ENCODE measurements around the gene HPS1. TPM values are rescaled to one million over a fixed set of nuclear protein-coding genes. Genes with fewer than 3 reads are reported as not detected.
"Not testable (repeated sequence)": the region's sequence is repeated elsewhere in the genome, so short reads cannot be mapped to it uniquely, and the experiment has no call there.

The HPS1 gene
- total RNA-seq, 2 donors from 2014 or later: 40.0 to 53.7 TPM

GRCh38 chr10:98390406-98390805, 56.3 kb downstream of the HPS1 start:
- Histone ChIP-seq H3K4me1 (no peaks in the 10 kb centered on the region), H3K36me3 (replicated peaks in 1 of 2; ENCODE audit: insufficient read depth in 1 of 2, low read depth in 2 of 2) (no peaks in the 10 kb centered on the region), H3K4me3 (no peak overlapping the region), H3K27me3 (no peaks in the 10 kb centered on the region), H3K27ac (no peak overlapping the region), H3K9me3 (no peaks in the 10 kb centered on the region)
- ATAC-seq (no peak), DNase-seq (no peak)
- intact Hi-C loops (cut with DNase I): no loop called here
- TF ChIP-seq POLR2A (IDR thresholded peaks at IDR 0.05): no peak
- no peak for TF ChIP-seq CTCF (IDR thresholded peaks at IDR 0.05)
- WGBS, 2 donors: 78 to 85% methylated on average over 4 of the region's 4 CpGs

GRCh38 chr10:98389398-98389797, 57.3 kb downstream of the HPS1 start:
- 76 to 80% methylated on average over 6 of the region's 6 CpGs for WGBS, 2 donors
- DNase-seq: no peak
- H3K4me3 ChIP-seq: no peak overlapping the region
- TF ChIP-seq POLR2A (IDR thresholded peaks at IDR 0.05) (no peak), CTCF (IDR thresholded peaks at IDR 0.05) (no peak)
- H3K36me3 ChIP-seq (replicated peaks in 1 of 2; ENCODE audit: insufficient read depth in 1 of 2, low read depth in 2 of 2): no peaks in the 10 kb centered on the region
- no peaks in the 10 kb centered on the region for H3K9me3 ChIP-seq
- H3K27ac ChIP-seq: no peak overlapping the region
- no peak for ATAC-seq
- intact Hi-C loops (cut with DNase I): no loop called here
- H3K4me1 ChIP-seq: no peaks in the 10 kb centered on the region
- no peaks in the 10 kb centered on the region for H3K27me3 ChIP-seq

GRCh38 chr10:98388101-98388655, 58.6 kb downstream of the HPS1 start:
- no peak overlapping the region for H3K27ac ChIP-seq
- TF ChIP-seq CTCF (IDR thresholded peaks at IDR 0.05) (no peak), POLR2A (IDR thresholded peaks at IDR 0.05) (no peak)
- no peaks in the 10 kb centered on the region for H3K9me3 ChIP-seq
- no peak overlapping the region for H3K4me3 ChIP-seq
- ATAC-seq: no peak
- no peaks in the 10 kb centered on the region for H3K4me1 ChIP-seq
- intact Hi-C loops (cut with DNase I): no loop called here
- 93 to 94% methylated on average over 12 to 13 of the region's 13 CpGs for WGBS, 2 donors
- H3K36me3 ChIP-seq (replicated peaks in 1 of 2; ENCODE audit: insufficient read depth in 1 of 2, low read depth in 2 of 2): no peaks in the 10 kb centered on the region
- DNase-seq: no peak
- no peaks in the 10 kb centered on the region for H3K27me3 ChIP-seq

- TF ChIP-seq CTCF (IDR thresholded peaks at IDR 0.05): no peak
- Histone ChIP-seq H3K9me3 (no peaks in the 10 kb centered on the region), H3K27ac (no peak overlapping the region), H3K4me1 (no peaks in the 10 kb centered on the region), H3K36me3 (replicated peaks in 1 of 2; ENCODE audit: insufficient read depth in 1 of 2, low read depth in 2 of 2) (no peaks in the 10 kb centered on the region), H3K4me3 (no peak overlapping the region), H3K27me3 (no peaks in the 10 kb centered on the region)
- ATAC-seq (no peak), DNase-seq (no peak)
- WGBS, 2 donors: 86 to 87% methylated on average over 9 of the region's 9 CpGs
- intact Hi-C loops (cut with DNase I): no loop called here
These were observed 62.1 kb downstream of the HPS1 start for GRCh38 chr10:98384531-98385133.

GRCh38 chr10:98383869-98384268, 62.9 kb downstream of the HPS1 start:
- no peak for ATAC-seq
- intact Hi-C loops (cut with DNase I): no loop called here
- Histone ChIP-seq H3K36me3 (replicated peaks in 1 of 2; ENCODE audit: insufficient read depth in 1 of 2, low read depth in 2 of 2) (no peaks in the 10 kb centered on the region), H3K27me3 (no peaks in the 10 kb centered on the region), H3K4me3 (no peak overlapping the region), H3K9me3 (no peaks in the 10 kb centered on the region), H3K4me1 (no peaks in the 10 kb centered on the region), H3K27ac (no peak overlapping the region)
- WGBS, 2 donors: 78 to 86% methylated on average over 6 of the region's 6 CpGs
- DNase-seq: no peak
- TF ChIP-seq POLR2A (IDR thresholded peaks at IDR 0.05) (no peak), CTCF (IDR thresholded peaks at IDR 0.05) (no peak)

- DNase-seq; H3K27me3 ChIP-seq; H3K36me3 ChIP-seq (replicated peaks in 1 of 2; ENCODE audit: insufficient read depth in 1 of 2, low read depth in 2 of 2); intact Hi-C loops (cut with DNase I); H3K27ac ChIP-seq; H3K4me3 ChIP-seq; H3K4me1 ChIP-seq; ATAC-seq; H3K9me3 ChIP-seq: not testable (repeated sequence)
- 86 to 93% methylated on average over 7 of the region's 7 CpGs for WGBS, 2 donors
These were observed 63.5 kb downstream of the HPS1 start for GRCh38 chr10:98383134-98383667.
